GM21360 (cell line): ENCODE data around the gene TRIP12.
"Not testable (repeated sequence)": the region's sequence is repeated elsewhere in the genome, so short reads cannot be mapped to it uniquely, and the experiment has no call there.

Experiments used
- ATAC-seq: cut with Tn5 transposase; IDR thresholded peaks from one replicate; pipeline ENCODE4 v1.9.1; 2021; ENCODE audit warnings: mild to moderate bottlenecking, moderate library complexity; ENCODE audit not compliant: unreplicated experiment

The TRIP12 gene

GRCh38 chr2:229921101-229921891 lies 513 bp downstream of the TRIP12 start:
- ATAC-seq, result peak; percentile 19

GRCh38 chr2:229920011-229920641 lies 1.7 kb downstream of the TRIP12 start:
- no peak for ATAC-seq

GRCh38 chr2:229917793-229918192 lies 4.0 kb downstream of the TRIP12 start:
- no peak for ATAC-seq

GRCh38 chr2:229914171-229914570 lies 7.6 kb downstream of the TRIP12 start:
- ATAC-seq, result no peak

- peak; percentile 65 for ATAC-seq
Observed at GRCh38 chr2:229910832-229911412, 10.9 kb downstream of the TRIP12 start.

GRCh38 chr2:229910147-229910831 lies 11.5 kb downstream of the TRIP12 start:
- ATAC-seq, result peak; percentile 23

- no peak for ATAC-seq
Observed at GRCh38 chr2:229909090-229909489, 12.7 kb downstream of the TRIP12 start.

- ATAC-seq, result no peak
Observed at GRCh38 chr2:229905601-229906000, 16.2 kb downstream of the TRIP12 start.

GRCh38 chr2:229903037-229903436 lies 18.8 kb downstream of the TRIP12 start:
- ATAC-seq, result no peak

- ATAC-seq, result no peak
Observed at GRCh38 chr2:229901819-229902218, 20.0 kb downstream of the TRIP12 start.

GRCh38 chr2:229900514-229900913 lies 21.3 kb downstream of the TRIP12 start:
- ATAC-seq, result not testable (repeated sequence)

- ATAC-seq, result no peak
Observed at GRCh38 chr2:229900012-229900411, 21.8 kb downstream of the TRIP12 start.

- no peak for ATAC-seq
Observed at GRCh38 chr2:229899604-229900003, 22.2 kb downstream of the TRIP12 start.

GRCh38 chr2:229896857-229897256 lies 25.0 kb downstream of the TRIP12 start:
- no peak for ATAC-seq

- no peak for ATAC-seq
Observed at GRCh38 chr2:229889023-229889422, 32.8 kb downstream of the TRIP12 start.

- ATAC-seq, result no peak
Observed at GRCh38 chr2:229888031-229888430, 33.8 kb downstream of the TRIP12 start.

GRCh38 chr2:229887441-229887840 lies 34.4 kb downstream of the TRIP12 start:
- ATAC-seq, result no peak

GRCh38 chr2:229884775-229885699 lies 36.8 kb downstream of the TRIP12 start:
- ATAC-seq, result peak; percentile 76

GRCh38 chr2:229882583-229882982 lies 39.2 kb downstream of the TRIP12 start:
- ATAC-seq, result no peak

GRCh38 chr2:229880892-229881586 lies 40.8 kb downstream of the TRIP12 start:
- ATAC-seq, result no peak
